GM19438 (cell line): ENCODE results near the gene ARL10.
"Not testable (repeated sequence)": the region's sequence is repeated elsewhere in the genome, so short reads cannot be mapped to it uniquely, and the experiment has no call there.

Experiments
- ATAC-seq: cut with Tn5 transposase; IDR thresholded peaks from one replicate; pipeline ENCODE4 v1.9.1; 2021; ENCODE audit warnings: low read depth; ENCODE audit not compliant: unreplicated experiment

The ARL10 gene

GRCh38 chr5:176388003-176388443 is 22.7 kb downstream of the ARL10 start:
- ATAC-seq, result no peak

GRCh38 chr5:176388444-176389134 is 23.3 kb downstream of the ARL10 start, which contains the start of the genes HIGD2A and NOP16:
TSS of gene HIGD2A (plus strand) at chr5:176388751. CDS start at chr5:176388820, 69 bp downstream.
TSS of gene NOP16 (minus strand) at chr5:176388598. CDS start at chr5:176388539, 59 bp downstream.
- peak; percentile 93 for ATAC-seq

- peak; percentile 26 for ATAC-seq
These were observed 24.1 kb downstream of the ARL10 start for GRCh38 chr5:176389135-176390123.

DNA sequence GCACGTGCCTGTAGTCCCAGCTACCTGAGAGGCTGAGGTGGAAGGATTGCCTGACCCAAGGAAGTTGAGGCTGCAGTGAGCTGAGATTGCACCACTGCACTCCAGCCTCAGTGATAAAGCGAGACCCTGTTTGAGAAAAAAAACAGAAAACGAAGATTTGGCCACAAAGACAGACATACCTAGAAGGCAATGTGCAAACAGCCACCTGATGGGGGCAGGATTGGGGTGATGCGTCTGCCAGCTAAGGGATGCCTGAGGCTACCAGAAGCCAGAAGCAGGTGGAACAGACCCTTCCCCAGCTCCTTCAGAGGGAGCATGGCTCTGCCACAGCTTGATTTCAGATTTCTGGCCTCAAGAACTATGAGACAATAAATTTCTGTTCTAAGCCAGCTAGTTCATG is 26.2 kb downstream of the ARL10 start:
- ATAC-seq, result no peak

- ATAC-seq, result no peak
These were observed 26.7 kb downstream of the ARL10 start for GRCh38 chr5:176391999-176392398.

DNA sequence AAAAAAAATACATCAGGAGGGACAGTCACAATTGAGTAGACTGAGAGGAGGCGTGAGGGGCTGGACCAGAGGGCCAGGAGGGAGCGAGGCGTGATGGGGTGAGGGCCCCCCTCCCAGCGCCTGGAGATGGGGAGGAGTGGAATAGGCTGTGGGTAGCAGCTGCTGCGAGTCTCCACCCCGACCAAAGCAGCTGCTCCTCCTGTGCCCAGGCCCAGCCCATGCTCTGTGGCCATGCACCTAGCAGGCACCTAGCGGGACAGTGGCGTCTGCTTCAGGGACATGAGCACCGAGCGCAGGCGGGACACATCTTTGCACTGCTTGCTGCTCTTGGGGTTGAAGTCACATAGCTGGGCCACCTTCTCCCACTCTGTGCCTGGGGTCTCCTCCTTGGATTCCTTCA is 27.2 kb downstream of the ARL10 start:
- no peak for ATAC-seq

DNA sequence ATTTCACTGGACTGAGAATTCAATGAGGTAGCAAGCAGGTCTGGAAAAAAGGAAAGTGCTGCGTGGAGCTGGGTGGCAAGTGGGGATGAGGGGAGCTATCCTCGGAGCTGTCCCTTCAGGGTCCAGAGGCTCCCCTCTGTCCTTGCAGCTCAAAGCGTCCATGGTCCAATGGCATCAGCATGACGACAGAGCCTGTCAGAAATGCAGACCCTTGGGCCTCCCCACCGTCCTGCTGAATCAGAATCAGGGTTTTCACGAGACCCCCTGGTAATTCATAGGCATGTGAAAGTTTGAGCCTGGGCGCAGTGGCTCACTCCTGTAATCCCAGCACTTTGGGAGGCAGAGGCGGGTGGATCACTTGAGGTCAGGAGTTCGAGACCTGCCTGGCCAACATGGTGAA is 28.8 kb downstream of the ARL10 start:
- no peak for ATAC-seq

- no peak for ATAC-seq
These were observed 29.8 kb downstream of the ARL10 start for GRCh38 chr5:176394881-176395675.

GRCh38 chr5:176396330-176396729 is 31.0 kb downstream of the ARL10 start:
- no peak for ATAC-seq

GRCh38 chr5:176397736-176398420 is 32.6 kb downstream of the ARL10 start:
- ATAC-seq, result no peak

DNA sequence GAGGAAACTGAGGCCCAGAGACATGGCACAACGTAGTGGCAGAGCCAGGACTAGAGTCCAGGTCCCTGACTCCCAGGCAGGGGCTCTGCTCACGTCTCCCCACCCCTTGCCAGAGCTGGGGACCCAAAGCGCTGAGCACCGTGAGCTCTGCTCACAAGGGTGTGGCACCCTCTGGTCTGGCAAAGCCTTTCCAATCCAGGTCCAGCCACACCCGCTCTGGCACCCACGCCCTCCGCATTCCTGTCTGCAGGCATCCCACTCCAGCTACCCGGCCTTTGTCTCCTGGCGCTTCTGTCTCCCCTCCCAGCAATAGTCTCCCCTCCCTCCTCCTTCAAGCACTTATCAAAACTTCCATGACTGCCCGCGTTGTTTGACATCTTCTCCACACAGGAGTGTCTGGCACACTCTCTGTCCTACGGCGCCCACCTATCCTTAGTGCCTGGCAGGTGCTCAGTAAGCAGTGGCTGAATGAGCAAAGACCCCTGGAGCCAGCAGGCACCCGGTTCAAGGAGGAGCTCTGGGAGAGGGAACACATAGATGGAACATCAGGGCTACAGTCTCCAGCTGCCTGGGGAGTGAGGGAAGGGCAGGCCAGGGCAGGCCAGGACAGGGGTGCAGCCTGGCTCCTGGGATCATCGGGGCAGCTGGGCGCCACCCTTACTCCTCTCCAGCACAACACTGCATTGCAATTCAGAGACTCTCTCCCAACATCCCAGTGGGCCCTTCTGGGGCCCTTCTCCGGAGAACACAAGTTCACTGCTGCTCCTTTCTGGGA is 35.3 kb downstream of the ARL10 start:
- no peak for ATAC-seq

DNA sequence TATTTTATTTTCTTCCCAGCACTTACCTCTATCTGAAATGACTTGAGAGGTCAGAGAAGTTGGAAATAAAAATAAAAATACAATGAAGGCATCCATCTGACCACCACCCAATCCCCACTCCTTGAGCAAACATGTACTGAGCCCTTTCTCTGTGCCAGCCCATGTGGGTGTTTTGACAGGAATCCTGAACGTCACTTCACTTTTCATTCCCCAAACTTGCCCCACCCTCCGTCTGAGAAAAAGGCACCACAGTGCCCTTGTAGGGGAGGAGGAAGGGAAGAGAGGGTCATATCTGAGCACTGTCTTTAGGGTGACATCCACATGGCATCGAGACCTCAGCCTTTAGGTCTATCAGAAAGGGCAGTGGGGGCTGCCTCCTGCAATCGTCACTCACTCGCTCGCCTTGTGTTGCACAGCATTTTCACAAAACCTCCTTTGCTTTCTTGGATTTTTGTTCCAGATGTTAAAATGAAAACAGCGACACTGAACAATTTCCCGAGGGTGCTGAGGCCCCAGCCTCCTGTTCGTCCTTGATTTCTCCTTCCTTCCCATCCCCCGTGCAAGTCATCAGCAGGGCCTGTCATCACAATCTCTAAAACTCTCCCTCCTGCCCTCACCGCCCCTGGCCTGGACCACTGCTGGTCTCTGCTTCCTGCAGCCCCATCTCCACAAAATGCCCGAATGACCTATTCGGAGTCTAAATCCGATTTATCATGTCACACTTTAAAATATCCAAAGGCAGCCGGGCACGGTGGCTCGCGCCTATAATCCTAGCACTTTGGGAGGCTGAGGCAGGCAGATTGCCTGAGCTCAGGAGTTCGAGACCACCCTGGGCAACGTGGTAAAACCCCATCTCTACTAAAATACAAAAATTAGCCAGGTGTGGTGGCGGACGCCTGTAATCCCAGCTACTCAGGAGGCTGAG is 36.3 kb downstream of the ARL10 start:
- no peak for ATAC-seq

GRCh38 chr5:176405656-176406435 is 40.6 kb downstream of the ARL10 start:
- ATAC-seq, result no peak

GRCh38 chr5:176406436-176407052 is 41.3 kb downstream of the ARL10 start:
- ATAC-seq, result no peak

DNA sequence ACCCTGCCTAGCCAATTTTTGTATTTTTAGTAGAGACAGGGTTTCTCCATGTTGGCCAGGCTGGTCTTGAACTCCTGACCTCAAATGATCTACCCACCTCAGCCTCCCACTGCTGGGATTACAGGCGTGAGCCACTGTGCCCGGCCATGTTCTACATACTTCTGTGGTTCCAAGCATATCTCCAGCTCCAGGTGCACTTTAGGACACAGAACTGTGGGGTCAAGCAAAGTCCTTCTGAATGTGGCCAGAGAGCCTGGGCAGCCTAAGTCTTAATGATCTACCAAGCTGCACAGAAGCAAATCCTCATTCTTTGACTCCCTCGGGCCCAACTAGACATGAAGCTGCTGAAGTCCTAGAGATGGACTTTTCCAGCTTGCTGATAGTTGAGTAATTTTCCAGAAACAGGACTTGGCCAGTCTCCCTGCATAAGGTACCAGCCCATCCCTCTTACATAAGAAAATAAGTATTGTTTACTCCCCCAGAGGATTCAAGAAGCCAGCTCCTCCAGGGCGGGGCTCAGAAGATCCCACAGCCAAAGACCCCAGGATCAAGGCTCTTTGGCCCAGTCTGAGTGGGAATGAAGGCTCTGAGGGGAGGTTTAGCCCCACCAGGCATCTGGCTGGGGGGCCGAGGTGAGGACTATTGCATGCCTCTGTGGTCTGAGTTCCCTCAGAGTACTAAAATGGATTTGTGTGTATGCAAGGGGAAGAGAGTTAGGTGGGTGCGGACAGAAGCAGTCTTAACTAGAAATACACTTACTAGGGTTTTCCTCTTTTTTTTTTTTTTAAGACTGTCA is 42.4 kb downstream of the ARL10 start:
- ATAC-seq, result no peak

- not testable (repeated sequence) for ATAC-seq
These were observed 42.9 kb downstream of the ARL10 start for GRCh38 chr5:176408252-176408573.
